Liver (tissue), 9 donors: Measurements from ENCODE around the gene TFF3. TPM values are rescaled to one million over a fixed set of nuclear protein-coding genes. Genes with fewer than 3 reads are reported as not detected.
"Not testable (repeated sequence)": the region's sequence is repeated elsewhere in the genome, so short reads cannot be mapped to it uniquely, and the experiment has no call there.

ENCODE experiments used
- DNase-seq: peaks from one replicate; pipeline ENCODE4 v3.0.0-alpha.2; 2017; ENCODE audit warnings: low spot score
- H3K27ac ChIP-seq, 2 donors: one replicate each; pipeline ENCODE4 v1.7.0; 2013; ENCODE audit warnings: inconsistent platforms in 2 of 2, low read length in 2 of 2, control low read depth in 1 of 2, low read depth in 1 of 2, mild to moderate bottlenecking in 1 of 2
- H3K27me3 ChIP-seq, 4 donors: one replicate each; pipeline versions ENCODE4 v1.6.1 to v1.7.0; 2013; ENCODE audit warnings: low read length in 3 of 4, inconsistent platforms in 1 of 4, mild to moderate bottlenecking in 1 of 4, moderate library complexity in 1 of 4; ENCODE audit not compliant: control insufficient read depth in 4 of 4, insufficient read depth in 4 of 4
- H3K36me3 ChIP-seq, 4 donors: one replicate each; pipeline versions ENCODE4 v1.6.1 to v1.7.0; 2013; ENCODE audit warnings: low read length in 3 of 4, mild to moderate bottlenecking in 3 of 4, low read depth in 1 of 4, moderate library complexity in 1 of 4; ENCODE audit not compliant: control insufficient read depth in 4 of 4, insufficient read depth in 3 of 4
- H3K4me1 ChIP-seq, 4 donors: one replicate each; pipeline versions ENCODE4 v1.6.1 to v1.7.0; 2013; ENCODE audit warnings: low read length in 3 of 4, mild to moderate bottlenecking in 3 of 4, moderate library complexity in 1 of 4; ENCODE audit not compliant: control insufficient read depth in 4 of 4, insufficient read depth in 4 of 4
- H3K4me3 ChIP-seq, 3 donors: one replicate each; pipeline versions ENCODE4 v1.6.1 to v1.7.0; 2013; ENCODE audit warnings: low read length in 3 of 3, control low read depth in 1 of 3, low read depth in 1 of 3, mild to moderate bottlenecking in 1 of 3
- H3K9ac ChIP-seq, 2 donors: one replicate each; pipeline ENCODE4 v1.7.0; 2013; ENCODE audit warnings: low read length in 2 of 2, mild to moderate bottlenecking in 2 of 2, moderate library complexity in 2 of 2, control low read depth in 1 of 2, low read depth in 1 of 2
- H3K9me3 ChIP-seq, 4 donors: one replicate each; pipeline versions ENCODE4 v1.6.1 to v1.7.0; 2013; ENCODE audit warnings: low read length in 3 of 4; ENCODE audit not compliant: control insufficient read depth in 4 of 4
- EGR1 ChIP-seq, 2 donors: IDR thresholded peaks; 2 replicates each; pipeline ENCODE4 v1.6.1; 2016 to 2018; ENCODE audit warnings: antibody characterized with exemption in 2 of 2, low read depth in 2 of 2
- FOXA2 ChIP-seq: IDR thresholded peaks from 2 replicates; pipeline ENCODE4 v1.6.1; 2016; ENCODE audit warnings: antibody characterized with exemption
- GABPA ChIP-seq, 2 donors: IDR thresholded peaks in 1 of 2; conservative IDR thresholded peaks in 1 of 2; 2 replicates each; pipeline ENCODE4 v1.6.1; 2016; ENCODE audit warnings: antibody characterized with exemption in 2 of 2, mild to moderate bottlenecking in 1 of 2, moderate library complexity in 1 of 2
- JUND ChIP-seq, 2 donors: IDR thresholded peaks; 2 replicates each; pipeline ENCODE4 v1.6.1; 2016; ENCODE audit warnings: antibody characterized with exemption in 2 of 2
- NR2F2 ChIP-seq: IDR thresholded peaks from 2 replicates; pipeline ENCODE4 v1.6.1; 2016; ENCODE audit warnings: antibody characterized with exemption
- RXRA ChIP-seq, 2 donors: IDR thresholded peaks; 2 replicates each; pipeline ENCODE4 v1.6.1; 2017 to 2018; ENCODE audit warnings: antibody characterized with exemption in 2 of 2, mild to moderate bottlenecking in 1 of 2
- SP1 ChIP-seq: IDR thresholded peaks from 2 replicates; pipeline ENCODE4 v1.6.1; 2018; ENCODE audit warnings: antibody characterized with exemption, mild to moderate bottlenecking
- WGBS: extraction: QIAGEN DNeasy Blood & Tissue Kit; methylation state at CpG from one replicate; pipeline ENCODE4 v1.1.7; 2013; 5-methylcytosine and 5-hydroxymethylcytosine counted together
- polyA plus RNA-seq, 2 donors: library from polyadenylated mRNA; stranded (reverse) in 1 of 2; unstranded in 1 of 2; fragments of 200-250 nt in 1 of 2; fragments of >200 nt in 1 of 2; fragmentation: Nextera tagmentation in 1 of 2; extraction: Ambion mirVana in 1 of 2; gene quantifications; one replicate each; pipeline versions ENCODE4 v1.2.1 to v1.2.3, GENCODE V29; 2013 to 2015
- total RNA-seq, 2 donors: library from RNA; depleted of rRNA; stranded (reverse); fragments of >200 nt; gene quantifications; one replicate each; pipeline ENCODE4 v1.2.3, GENCODE V29; 2014
- TF ChIP-seq, protein P1 (sequence below): fragments of 150-350 bp; IDR thresholded peaks from 2 replicates; pipeline ENCODE4 v1.5.1; 2017; ENCODE audit warnings: improper control_type of control experiment, low read depth, low read length; ENCODE audit not compliant: missing input control
- TF ChIP-seq, protein P2 (sequence below): IDR thresholded peaks from 2 replicates; pipeline ENCODE4 v1.6.1; 2016; ENCODE audit warnings: antibody characterized with exemption, mild to moderate bottlenecking
- TF ChIP-seq, protein P3 (sequence below): IDR thresholded peaks from 2 replicates; pipeline ENCODE4 v1.6.1; 2016; ENCODE audit warnings: antibody characterized with exemption
- TF ChIP-seq, protein P4 (sequence below): IDR thresholded peaks from 2 replicates; pipeline ENCODE4 v1.6.1; 2016; ENCODE audit warnings: antibody characterized with exemption
- donor health status: healthy.
- donor health status: healthy.
- donor health status: healthy.
- donor health status: healthy.
- donor health status: healthy.

TFF3 gene
- total and polyA plus RNA-seq, 4 donors: 0.09 to 4.1 (median 1.5) TPM

DNA sequence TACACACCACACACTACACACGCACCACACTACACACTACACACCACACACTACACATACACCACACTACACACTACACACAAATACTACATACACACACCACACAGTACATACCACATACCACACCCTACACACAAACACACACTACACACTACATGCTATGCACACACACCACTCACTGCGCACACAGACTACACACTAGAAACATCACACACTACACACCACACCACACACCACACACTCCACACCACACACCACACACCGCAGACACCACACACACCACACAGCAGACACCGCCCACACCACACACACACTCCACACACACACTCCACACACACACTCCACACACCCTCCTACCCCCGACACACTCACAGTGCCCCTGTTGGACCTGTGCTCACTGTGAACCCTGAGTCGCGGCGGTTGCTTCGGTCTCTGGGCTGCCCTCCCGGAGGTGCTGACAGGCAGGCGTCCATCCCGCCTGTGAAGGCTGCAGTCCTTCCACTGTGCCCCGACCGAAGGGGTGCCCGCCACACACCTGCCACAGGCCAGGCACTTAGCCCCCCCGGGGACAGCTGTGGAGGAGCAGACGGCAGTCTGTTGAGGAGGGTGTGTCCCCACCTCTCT is 21.4 kb downstream of the TFF3 start:
- Histone ChIP-seq H3K4me3 (no peak overlapping the region), H3K36me3 (peaks cover 0 to 4% (median 1%) of the 10 kb centered on the region in 4 donors), H3K27me3 (no peaks in the 10 kb centered on the region), H3K9me3 (no peaks in the 10 kb centered on the region), H3K4me1 (no peaks in the 10 kb centered on the region), H3K9ac (no peak overlapping the region), H3K27ac (no peak overlapping the region)
- no peak for TF ChIP-seq SP1
- no peak for TF ChIP-seq JUND (IDR thresholded peaks at IDR 0.05)
- no peak for TF ChIP-seq RXRA (IDR thresholded peaks at IDR 0.05)
- TF ChIP-seq, protein P1, sequence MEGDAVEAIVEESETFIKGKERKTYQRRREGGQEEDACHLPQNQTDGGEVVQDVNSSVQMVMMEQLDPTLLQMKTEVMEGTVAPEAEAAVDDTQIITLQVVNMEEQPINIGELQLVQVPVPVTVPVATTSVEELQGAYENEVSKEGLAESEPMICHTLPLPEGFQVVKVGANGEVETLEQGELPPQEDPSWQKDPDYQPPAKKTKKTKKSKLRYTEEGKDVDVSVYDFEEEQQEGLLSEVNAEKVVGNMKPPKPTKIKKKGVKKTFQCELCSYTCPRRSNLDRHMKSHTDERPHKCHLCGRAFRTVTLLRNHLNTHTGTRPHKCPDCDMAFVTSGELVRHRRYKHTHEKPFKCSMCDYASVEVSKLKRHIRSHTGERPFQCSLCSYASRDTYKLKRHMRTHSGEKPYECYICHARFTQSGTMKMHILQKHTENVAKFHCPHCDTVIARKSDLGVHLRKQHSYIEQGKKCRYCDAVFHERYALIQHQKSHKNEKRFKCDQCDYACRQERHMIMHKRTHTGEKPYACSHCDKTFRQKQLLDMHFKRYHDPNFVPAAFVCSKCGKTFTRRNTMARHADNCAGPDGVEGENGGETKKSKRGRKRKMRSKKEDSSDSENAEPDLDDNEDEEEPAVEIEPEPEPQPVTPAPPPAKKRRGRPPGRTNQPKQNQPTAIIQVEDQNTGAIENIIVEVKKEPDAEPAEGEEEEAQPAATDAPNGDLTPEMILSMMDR: no peak
- TF ChIP-seq FOXA2: no peak
- TF ChIP-seq, protein P2, sequence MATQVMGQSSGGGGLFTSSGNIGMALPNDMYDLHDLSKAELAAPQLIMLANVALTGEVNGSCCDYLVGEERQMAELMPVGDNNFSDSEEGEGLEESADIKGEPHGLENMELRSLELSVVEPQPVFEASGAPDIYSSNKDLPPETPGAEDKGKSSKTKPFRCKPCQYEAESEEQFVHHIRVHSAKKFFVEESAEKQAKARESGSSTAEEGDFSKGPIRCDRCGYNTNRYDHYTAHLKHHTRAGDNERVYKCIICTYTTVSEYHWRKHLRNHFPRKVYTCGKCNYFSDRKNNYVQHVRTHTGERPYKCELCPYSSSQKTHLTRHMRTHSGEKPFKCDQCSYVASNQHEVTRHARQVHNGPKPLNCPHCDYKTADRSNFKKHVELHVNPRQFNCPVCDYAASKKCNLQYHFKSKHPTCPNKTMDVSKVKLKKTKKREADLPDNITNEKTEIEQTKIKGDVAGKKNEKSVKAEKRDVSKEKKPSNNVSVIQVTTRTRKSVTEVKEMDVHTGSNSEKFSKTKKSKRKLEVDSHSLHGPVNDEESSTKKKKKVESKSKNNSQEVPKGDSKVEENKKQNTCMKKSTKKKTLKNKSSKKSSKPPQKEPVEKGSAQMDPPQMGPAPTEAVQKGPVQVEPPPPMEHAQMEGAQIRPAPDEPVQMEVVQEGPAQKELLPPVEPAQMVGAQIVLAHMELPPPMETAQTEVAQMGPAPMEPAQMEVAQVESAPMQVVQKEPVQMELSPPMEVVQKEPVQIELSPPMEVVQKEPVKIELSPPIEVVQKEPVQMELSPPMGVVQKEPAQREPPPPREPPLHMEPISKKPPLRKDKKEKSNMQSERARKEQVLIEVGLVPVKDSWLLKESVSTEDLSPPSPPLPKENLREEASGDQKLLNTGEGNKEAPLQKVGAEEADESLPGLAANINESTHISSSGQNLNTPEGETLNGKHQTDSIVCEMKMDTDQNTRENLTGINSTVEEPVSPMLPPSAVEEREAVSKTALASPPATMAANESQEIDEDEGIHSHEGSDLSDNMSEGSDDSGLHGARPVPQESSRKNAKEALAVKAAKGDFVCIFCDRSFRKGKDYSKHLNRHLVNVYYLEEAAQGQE: no peak
- TF ChIP-seq, protein P3, sequence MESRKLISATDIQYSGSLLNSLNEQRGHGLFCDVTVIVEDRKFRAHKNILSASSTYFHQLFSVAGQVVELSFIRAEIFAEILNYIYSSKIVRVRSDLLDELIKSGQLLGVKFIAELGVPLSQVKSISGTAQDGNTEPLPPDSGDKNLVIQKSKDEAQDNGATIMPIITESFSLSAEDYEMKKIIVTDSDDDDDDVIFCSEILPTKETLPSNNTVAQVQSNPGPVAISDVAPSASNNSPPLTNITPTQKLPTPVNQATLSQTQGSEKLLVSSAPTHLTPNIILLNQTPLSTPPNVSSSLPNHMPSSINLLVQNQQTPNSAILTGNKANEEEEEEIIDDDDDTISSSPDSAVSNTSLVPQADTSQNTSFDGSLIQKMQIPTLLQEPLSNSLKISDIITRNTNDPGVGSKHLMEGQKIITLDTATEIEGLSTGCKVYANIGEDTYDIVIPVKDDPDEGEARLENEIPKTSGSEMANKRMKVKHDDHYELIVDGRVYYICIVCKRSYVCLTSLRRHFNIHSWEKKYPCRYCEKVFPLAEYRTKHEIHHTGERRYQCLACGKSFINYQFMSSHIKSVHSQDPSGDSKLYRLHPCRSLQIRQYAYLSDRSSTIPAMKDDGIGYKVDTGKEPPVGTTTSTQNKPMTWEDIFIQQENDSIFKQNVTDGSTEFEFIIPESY: no peak
- no peak for TF ChIP-seq NR2F2
- TF ChIP-seq GABPA (IDR thresholded peaks at IDR 0.05 in 1 of 2, conservative IDR thresholded peaks at IDR 0.05 in 1 of 2): no peak
- TF ChIP-seq, protein P4, sequence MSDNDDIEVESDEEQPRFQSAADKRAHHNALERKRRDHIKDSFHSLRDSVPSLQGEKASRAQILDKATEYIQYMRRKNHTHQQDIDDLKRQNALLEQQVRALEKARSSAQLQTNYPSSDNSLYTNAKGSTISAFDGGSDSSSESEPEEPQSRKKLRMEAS: no peak
- no peak for TF ChIP-seq EGR1 (IDR thresholded peaks at IDR 0.05; ENCODE audit: low read depth in 2 of 2)
- no peak for DNase-seq
- WGBS: 92% methylated on average over 17 of the region's 17 CpGs

DNA sequence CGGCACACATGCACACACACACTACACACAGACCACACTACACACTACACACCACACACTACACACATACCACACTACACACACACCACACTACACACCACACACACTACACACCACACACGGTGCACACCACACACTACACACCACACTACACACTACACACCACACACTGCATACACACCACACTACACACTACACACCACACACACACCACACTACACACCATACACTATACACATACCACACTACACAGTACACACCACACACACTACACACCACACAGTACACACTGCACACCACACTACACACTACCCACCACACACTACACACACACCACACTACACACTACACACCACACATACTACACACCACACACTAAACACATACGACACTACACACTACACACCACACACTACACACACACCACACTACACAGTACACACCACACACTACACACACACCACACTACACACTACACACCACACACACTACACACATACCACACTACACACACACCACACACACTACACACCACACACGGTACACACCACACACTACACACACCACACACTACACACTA is 22.6 kb downstream of the TFF3 start:
- not testable (repeated sequence) for H3K27ac ChIP-seq, H3K4me1 ChIP-seq, H3K4me3 ChIP-seq, H3K9me3 ChIP-seq, H3K9ac ChIP-seq, DNase-seq, H3K27me3 ChIP-seq, H3K36me3 ChIP-seq
- 96% methylated on average over 4 of the region's 4 CpGs for WGBS
